VCaP (cell line): ENCODE measurements around the gene PSME3.
"Not testable (repeated sequence)": the region's sequence is repeated elsewhere in the genome, so short reads cannot be mapped to it uniquely, and the experiment has no call there.

Experiments used
- H3K27ac ChIP-seq: fragments of 450-650 bp; 2 replicates; pipeline ENCODE4 v1.5.1; 2017
- CTCF ChIP-seq: fragments of 450-650 bp; conservative IDR thresholded peaks from 2 replicates; pipeline ENCODE4 v1.5.1; 2017; ENCODE audit warnings: mild to moderate bottlenecking, moderate library complexity

Gene PSME3

DNA sequence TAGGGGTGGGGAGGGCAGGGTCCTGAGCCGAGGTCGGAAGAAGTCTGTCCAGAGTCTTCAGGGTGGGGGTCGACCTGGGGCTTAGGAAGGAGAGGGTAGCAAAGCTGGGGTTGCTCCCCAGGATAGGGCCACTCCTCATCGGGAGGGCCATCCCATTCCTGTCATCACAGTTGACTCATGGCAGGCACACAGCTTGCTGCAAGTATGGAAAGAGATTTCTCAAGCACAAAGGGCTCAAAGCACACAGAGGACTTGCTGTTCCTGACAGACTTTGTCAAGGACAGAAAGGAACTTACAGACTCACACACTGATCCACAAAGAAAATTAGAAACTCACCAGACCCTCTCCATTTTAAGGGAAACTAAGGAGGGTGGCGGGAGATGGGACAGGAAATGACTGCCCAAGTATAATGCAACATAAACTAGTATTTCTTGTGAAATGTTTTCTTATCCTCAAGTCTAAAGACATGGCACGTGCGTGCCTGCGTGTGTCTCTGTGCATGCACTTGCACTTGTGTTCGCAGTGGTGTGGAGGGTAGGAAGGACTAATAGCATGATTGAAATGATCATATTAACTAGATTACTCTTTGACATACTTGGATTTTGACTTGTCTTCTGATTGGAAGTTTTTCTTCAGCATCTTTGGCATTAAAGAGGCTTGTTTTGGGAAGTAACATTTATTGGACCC, 13.5 kb downstream of the PSME3 start:
- H3K27ac ChIP-seq = no peak overlapping the region
- no peak for TF ChIP-seq CTCF

GRCh38 chr17:42848093-42848492, 14.9 kb downstream of the PSME3 start:
- no peak overlapping the region for H3K27ac ChIP-seq
- no peak for TF ChIP-seq CTCF

DNA sequence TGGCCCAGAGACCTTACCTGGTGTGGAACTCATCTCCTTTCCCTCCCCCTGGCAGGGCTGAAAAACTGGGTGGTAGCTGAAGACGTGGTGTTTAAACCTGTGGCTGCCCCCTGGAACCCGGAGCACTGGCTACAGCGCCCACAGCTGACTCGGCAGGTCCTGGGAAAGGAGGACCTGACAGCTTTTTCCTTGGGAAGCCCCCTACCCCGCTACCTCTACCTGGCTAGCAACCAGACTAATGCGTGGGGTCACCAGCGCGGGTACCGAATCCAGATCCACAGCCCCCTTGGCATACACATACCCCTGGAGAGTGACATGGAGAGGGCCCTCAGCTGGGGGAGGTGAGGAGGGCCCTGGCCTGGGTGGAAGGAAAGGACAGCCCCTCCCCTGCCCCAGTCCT, 15.8 kb downstream of the PSME3 start:
- TF ChIP-seq CTCF = no peak
- no peak overlapping the region for H3K27ac ChIP-seq

DNA sequence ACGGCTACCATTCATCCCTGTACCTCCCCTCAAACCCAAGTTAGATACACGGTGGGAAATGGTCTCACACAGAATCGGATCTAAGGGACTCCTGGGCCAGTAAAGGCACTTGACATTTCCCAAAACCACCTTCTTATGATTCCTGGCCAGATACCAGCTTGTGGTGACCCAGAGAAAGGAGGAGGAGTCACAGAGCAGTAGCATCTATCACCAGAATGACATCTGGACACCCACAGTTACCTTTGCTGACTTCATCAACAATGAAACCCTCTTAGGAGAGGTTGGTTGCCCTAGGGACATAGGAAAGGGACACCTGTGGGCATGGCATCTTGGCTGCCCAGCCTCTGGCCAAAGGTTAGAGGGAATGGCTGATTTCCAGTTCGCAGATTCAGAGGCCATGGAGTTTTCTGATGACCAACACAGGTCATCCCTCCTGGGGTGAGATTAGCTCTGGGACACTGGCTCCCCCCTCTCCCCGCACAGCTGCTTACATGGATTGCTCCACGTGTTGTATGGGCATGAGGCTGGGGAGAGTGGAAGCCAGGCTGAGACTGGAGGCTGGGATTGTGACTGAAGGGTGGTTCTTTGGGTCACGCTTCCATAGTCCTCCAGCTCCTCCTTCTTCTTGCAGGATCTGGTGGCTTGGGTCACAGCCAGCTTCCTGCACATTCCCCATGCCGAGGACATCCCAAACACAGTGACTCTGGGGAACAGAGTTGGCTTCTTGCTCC, 16.4 kb downstream of the PSME3 start:
- TF ChIP-seq CTCF = no peak
- no peak overlapping the region for H3K27ac ChIP-seq

GRCh38 chr17:42850954-42851353, 17.8 kb downstream of the PSME3 start, which contains the start of gene AOC3:
Gene AOC3 (plus strand): TSS chr17:42851199. CDS start chr17:42851344, 145 bp downstream.
- no peak for TF ChIP-seq CTCF
- H3K27ac ChIP-seq = no peak within 1 kb of the TSS

- not testable (repeated sequence) for H3K27ac ChIP-seq
These were observed 18.4 kb downstream of the PSME3 start for GRCh38 chr17:42851371-42852240.

- no peak overlapping the region for H3K27ac ChIP-seq
- TF ChIP-seq CTCF = no peak
These were observed 19.2 kb downstream of the PSME3 start for GRCh38 chr17:42852351-42852750.
